HEK293 (cell line): Measurements from ENCODE around the gene TEAD1.

Experiments
- ATF2 ChIP-seq: fragments of 450-650 bp; formaldehyde crosslinking; IDR thresholded peaks from 2 replicates; pipeline ENCODE4 v1.5.1; 2016; ENCODE audit warnings: missing biosample characterization, missing genetic modification characterization, low read depth
- BCL11A ChIP-seq: fragments of 450-650 bp; formaldehyde crosslinking; IDR thresholded peaks from 2 replicates; pipeline ENCODE4 v1.5.1; 2016; ENCODE audit warnings: low read depth, missing biosample characterization, missing genetic modification characterization
- CTCF ChIP-seq: fragments of 450-650 bp; formaldehyde crosslinking; IDR thresholded peaks from 2 replicates; pipeline ENCODE4 v1.5.1; 2016; ENCODE audit warnings: missing biosample characterization, missing genetic modification characterization
- KLF8 ChIP-seq: fragments of 450-650 bp; formaldehyde crosslinking; IDR thresholded peaks from 2 replicates; pipeline ENCODE4 v1.5.1; 2016; ENCODE audit warnings: missing biosample characterization, missing genetic modification characterization
- PBX3 ChIP-seq: sonication (generic); formaldehyde crosslinking; IDR thresholded peaks from 2 replicates; pipeline ENCODE4 v1.8.1; 2022; ENCODE audit warnings: mild to moderate bottlenecking, moderate library complexity, missing genetic modification reagents
- ZBTB1 ChIP-seq: fragments of 450-650 bp; formaldehyde crosslinking; IDR thresholded peaks from 2 replicates; pipeline ENCODE4 v1.5.1; 2016; ENCODE audit warnings: missing biosample characterization, missing genetic modification characterization
- ZBTB17 ChIP-seq: fragments of 450-650 bp; formaldehyde crosslinking; IDR thresholded peaks from 2 replicates; pipeline ENCODE4 v1.5.1; 2016; ENCODE audit warnings: missing biosample characterization, missing genetic modification characterization
- ZNF138 ChIP-seq: fragments of 450-650 bp; formaldehyde crosslinking; IDR thresholded peaks from 2 replicates; pipeline ENCODE4 v1.5.1; 2016; ENCODE audit warnings: missing biosample characterization, missing genetic modification characterization, borderline replicate concordance
- ZSCAN30 ChIP-seq: fragments of 450-650 bp; IDR thresholded peaks from 2 replicates; pipeline ENCODE4 v1.5.1; 2018; ENCODE audit warnings: missing biosample characterization, mild to moderate bottlenecking, missing genetic modification characterization, moderate library complexity
- TF ChIP-seq, protein P1 (sequence below): fragments of 450-650 bp; formaldehyde crosslinking; conservative IDR thresholded peaks from 2 replicates; pipeline ENCODE4 v1.5.1; 2016; ENCODE audit warnings: low read depth, missing biosample characterization, missing genetic modification characterization
- TF ChIP-seq, protein P2 (sequence below): fragments of 450-650 bp; formaldehyde crosslinking; IDR thresholded peaks from 2 replicates; pipeline ENCODE4 v1.5.1; 2016; ENCODE audit warnings: missing biosample characterization, missing genetic modification characterization

DNA sequence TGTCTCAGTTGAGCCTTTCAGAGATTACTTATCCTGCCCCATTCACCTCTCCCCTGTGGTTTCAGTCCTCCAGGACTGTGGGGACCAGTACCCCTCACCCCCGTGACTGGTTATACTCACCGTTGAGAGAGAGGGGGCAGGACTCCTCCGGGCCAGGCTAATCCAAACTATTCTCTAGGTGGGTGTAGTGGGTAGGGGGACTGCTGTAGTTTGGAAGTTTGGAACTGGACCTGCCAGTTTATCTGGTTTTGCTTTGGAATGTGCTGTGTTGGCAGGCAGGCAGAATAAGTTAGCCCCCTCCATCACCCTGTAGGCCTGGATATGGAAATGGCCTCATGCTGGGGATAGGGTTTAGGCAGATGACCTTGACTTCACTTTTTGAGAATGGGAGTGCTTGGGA, 13.5 kb downstream of the TEAD1 start:
- TF ChIP-seq ZSCAN30 (no peak), ATF2 (tag by site-specific recombination) (no peak), PBX3 (CRISPR knock-in tag) (no peak), ZBTB17 (tag by site-specific recombination) (no peak), KLF8 (no peak), CTCF (no peak), ZBTB1 (tag by site-specific recombination) (no peak), ZNF138 (tag by site-specific recombination) (no peak), BCL11A (tag by site-specific recombination) (no peak)
- TF ChIP-seq, protein P1, sequence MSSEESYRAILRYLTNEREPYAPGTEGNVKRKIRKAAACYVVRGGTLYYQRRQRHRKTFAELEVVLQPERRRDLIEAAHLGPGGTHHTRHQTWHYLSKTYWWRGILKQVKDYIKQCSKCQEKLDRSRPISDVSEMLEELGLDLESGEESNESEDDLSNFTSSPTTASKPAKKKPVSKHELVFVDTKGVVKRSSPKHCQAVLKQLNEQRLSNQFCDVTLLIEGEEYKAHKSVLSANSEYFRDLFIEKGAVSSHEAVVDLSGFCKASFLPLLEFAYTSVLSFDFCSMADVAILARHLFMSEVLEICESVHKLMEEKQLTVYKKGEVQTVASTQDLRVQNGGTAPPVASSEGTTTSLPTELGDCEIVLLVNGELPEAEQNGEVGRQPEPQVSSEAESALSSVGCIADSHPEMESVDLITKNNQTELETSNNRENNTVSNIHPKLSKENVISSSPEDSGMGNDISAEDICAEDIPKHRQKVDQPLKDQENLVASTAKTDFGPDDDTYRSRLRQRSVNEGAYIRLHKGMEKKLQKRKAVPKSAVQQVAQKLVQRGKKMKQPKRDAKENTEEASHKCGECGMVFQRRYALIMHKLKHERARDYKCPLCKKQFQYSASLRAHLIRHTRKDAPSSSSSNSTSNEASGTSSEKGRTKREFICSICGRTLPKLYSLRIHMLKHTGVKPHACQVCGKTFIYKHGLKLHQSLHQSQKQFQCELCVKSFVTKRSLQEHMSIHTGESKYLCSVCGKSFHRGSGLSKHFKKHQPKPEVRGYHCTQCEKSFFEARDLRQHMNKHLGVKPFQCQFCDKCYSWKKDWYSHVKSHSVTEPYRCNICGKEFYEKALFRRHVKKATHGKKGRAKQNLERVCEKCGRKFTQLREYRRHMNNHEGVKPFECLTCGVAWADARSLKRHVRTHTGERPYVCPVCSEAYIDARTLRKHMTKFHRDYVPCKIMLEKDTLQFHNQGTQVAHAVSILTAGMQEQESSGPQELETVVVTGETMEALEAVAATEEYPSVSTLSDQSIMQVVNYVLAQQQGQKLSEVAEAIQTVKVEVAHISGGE (tag by site-specific recombination), result no peak
- TF ChIP-seq, protein P2, sequence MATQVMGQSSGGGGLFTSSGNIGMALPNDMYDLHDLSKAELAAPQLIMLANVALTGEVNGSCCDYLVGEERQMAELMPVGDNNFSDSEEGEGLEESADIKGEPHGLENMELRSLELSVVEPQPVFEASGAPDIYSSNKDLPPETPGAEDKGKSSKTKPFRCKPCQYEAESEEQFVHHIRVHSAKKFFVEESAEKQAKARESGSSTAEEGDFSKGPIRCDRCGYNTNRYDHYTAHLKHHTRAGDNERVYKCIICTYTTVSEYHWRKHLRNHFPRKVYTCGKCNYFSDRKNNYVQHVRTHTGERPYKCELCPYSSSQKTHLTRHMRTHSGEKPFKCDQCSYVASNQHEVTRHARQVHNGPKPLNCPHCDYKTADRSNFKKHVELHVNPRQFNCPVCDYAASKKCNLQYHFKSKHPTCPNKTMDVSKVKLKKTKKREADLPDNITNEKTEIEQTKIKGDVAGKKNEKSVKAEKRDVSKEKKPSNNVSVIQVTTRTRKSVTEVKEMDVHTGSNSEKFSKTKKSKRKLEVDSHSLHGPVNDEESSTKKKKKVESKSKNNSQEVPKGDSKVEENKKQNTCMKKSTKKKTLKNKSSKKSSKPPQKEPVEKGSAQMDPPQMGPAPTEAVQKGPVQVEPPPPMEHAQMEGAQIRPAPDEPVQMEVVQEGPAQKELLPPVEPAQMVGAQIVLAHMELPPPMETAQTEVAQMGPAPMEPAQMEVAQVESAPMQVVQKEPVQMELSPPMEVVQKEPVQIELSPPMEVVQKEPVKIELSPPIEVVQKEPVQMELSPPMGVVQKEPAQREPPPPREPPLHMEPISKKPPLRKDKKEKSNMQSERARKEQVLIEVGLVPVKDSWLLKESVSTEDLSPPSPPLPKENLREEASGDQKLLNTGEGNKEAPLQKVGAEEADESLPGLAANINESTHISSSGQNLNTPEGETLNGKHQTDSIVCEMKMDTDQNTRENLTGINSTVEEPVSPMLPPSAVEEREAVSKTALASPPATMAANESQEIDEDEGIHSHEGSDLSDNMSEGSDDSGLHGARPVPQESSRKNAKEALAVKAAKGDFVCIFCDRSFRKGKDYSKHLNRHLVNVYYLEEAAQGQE, result no peak
